ENCODE results near the gene WRAP73.

DNA sequence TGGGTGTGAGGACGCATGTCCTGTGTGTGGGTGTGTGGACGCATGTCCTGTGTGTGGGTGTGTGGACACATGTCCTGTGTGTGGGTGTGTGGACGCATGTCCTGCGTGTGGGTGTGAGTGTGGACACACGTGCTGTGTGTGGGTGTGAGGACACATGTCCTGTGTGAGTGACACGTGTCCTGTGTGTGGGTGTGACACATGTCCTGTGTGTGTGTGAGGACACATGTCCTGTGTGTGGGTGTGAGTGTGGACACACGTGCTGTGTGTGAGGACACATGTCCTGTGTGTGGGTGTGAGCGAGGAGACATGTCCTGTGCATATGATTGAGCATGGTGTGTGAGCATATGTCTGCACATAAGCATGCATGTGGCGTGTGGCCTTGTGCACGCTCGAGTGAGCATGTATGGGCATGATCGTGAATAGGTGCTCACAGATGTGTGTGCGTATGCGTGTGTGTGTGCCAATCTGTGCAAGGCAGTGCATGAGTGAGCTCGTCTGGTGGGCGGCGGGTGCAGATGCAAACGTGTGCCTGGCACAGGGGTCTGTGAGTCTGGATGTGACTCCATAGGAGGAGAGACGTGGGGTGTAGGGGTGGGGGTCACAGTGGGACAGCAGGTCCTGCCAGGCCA lies 63.8 kb downstream of the WRAP73 start:
- TF ChIP-seq, protein P1, sequence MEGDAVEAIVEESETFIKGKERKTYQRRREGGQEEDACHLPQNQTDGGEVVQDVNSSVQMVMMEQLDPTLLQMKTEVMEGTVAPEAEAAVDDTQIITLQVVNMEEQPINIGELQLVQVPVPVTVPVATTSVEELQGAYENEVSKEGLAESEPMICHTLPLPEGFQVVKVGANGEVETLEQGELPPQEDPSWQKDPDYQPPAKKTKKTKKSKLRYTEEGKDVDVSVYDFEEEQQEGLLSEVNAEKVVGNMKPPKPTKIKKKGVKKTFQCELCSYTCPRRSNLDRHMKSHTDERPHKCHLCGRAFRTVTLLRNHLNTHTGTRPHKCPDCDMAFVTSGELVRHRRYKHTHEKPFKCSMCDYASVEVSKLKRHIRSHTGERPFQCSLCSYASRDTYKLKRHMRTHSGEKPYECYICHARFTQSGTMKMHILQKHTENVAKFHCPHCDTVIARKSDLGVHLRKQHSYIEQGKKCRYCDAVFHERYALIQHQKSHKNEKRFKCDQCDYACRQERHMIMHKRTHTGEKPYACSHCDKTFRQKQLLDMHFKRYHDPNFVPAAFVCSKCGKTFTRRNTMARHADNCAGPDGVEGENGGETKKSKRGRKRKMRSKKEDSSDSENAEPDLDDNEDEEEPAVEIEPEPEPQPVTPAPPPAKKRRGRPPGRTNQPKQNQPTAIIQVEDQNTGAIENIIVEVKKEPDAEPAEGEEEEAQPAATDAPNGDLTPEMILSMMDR (conservative IDR thresholded peaks at IDR 0.05; ENCODE audit: low read depth, low read length): no peak
- TF ChIP-seq EZH2 (IDR thresholded peaks at IDR 0.05; ENCODE audit: borderline replicate concordance, low read depth, low read length, poor library complexity, severe bottlenecking): no peak
